SKM-1 (cell line): ENCODE data around the gene TTC23L.

Experiments used
- DNase-seq: peaks from one replicate; lab custom pipeline; 2025; ENCODE audit not compliant: unreplicated experiment; lab: John Stamatoyannopoulos, UW

TTC23L gene

GRCh38 chr5:34832568-34832967, 6.4 kb upstream of the TTC23L start:
- no peak for DNase-seq

- DNase-seq, result no peak
Observed at GRCh38 chr5:34833090-34833489, 5.9 kb upstream of the TTC23L start.

- DNase-seq, result no peak
Observed at GRCh38 chr5:34833976-34834793, 4.8 kb upstream of the TTC23L start.

GRCh38 chr5:34834794-34835089, 4.2 kb upstream of the TTC23L start:
- DNase-seq, result no peak

- DNase-seq, result no peak
Observed at GRCh38 chr5:34835664-34836063, 3.3 kb upstream of the TTC23L start.

- DNase-seq, result no peak
Observed at GRCh38 chr5:34841816-34842215, 2.9 kb downstream of the TTC23L start.

GRCh38 chr5:34842554-34842953, 3.6 kb downstream of the TTC23L start:
- DNase-seq, result no peak

- DNase-seq, result no peak
Observed at GRCh38 chr5:34843497-34843896, 4.5 kb downstream of the TTC23L start.

- DNase-seq, result no peak
Observed at GRCh38 chr5:34844106-34844505, 5.1 kb downstream of the TTC23L start.

GRCh38 chr5:34844999-34845398, 6.0 kb downstream of the TTC23L start:
- no peak for DNase-seq

GRCh38 chr5:34847056-34847455, 8.1 kb downstream of the TTC23L start:
- no peak for DNase-seq

- no peak for DNase-seq
Observed at GRCh38 chr5:34847552-34847951, 8.6 kb downstream of the TTC23L start.

GRCh38 chr5:34848230-34848629, 9.3 kb downstream of the TTC23L start:
- no peak for DNase-seq

GRCh38 chr5:34849253-34849652, 10.3 kb downstream of the TTC23L start:
- no peak for DNase-seq

GRCh38 chr5:34854459-34855174, 15.7 kb downstream of the TTC23L start:
- DNase-seq, result no peak

- no peak for DNase-seq
Observed at GRCh38 chr5:34857161-34857560, 18.2 kb downstream of the TTC23L start.

GRCh38 chr5:34857894-34858293, 18.9 kb downstream of the TTC23L start:
- no peak for DNase-seq

GRCh38 chr5:34858790-34859189, 19.8 kb downstream of the TTC23L start:
- no peak for DNase-seq

- DNase-seq, result no peak
Observed at GRCh38 chr5:34859253-34859652, 20.3 kb downstream of the TTC23L start.

GRCh38 chr5:34863946-34864345, 25.0 kb downstream of the TTC23L start:
- no peak for DNase-seq

- DNase-seq, result no peak
Observed at GRCh38 chr5:34865091-34865490, 26.1 kb downstream of the TTC23L start.

- no peak for DNase-seq
Observed at GRCh38 chr5:34866989-34867471, 28.1 kb downstream of the TTC23L start.

GRCh38 chr5:34867660-34868059, 28.7 kb downstream of the TTC23L start:
- DNase-seq, result no peak
